ENCODE measurements around the gene VPS33B.

VPS33B gene

GRCh38 chr15:91032919-91033803, 10.8 kb upstream of the VPS33B start:
- peak; percentile 41 for DNase-seq (ENCODE audit: low read depth)
- no peak overlapping the region for H3K4me3 ChIP-seq (ENCODE audit: low read depth, low read length)
- peak; percentile 73 for TF ChIP-seq CTCF (conservative IDR thresholded peaks at IDR 0.05; ENCODE audit: low read depth, low read length)

DNA sequence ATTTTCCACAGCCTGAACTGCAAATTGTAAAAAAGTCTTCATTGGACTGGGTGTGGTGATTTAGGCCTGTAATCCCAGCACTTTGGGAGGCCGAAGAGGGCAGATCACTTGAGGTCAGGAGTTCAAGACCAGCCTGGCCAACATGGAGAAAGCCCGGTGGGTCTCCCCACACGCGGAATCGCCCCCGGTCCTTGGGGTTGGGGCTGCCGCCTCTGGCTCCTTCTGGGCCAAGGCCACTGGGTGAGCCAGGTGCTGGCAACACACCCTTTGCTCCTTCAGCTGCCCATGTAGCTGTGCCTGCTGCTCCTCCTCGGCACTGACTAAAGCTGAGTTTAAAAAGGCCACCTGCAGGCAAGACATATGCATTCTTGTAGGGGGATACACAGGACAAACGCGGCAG, 9.4 kb upstream of the VPS33B start:
- H3K4me3 ChIP-seq (ENCODE audit: low read depth, low read length) = no peak overlapping the region
- DNase-seq (ENCODE audit: low read depth) = no peak
- no peak for TF ChIP-seq CTCF (conservative IDR thresholded peaks at IDR 0.05; ENCODE audit: low read depth, low read length)

DNA sequence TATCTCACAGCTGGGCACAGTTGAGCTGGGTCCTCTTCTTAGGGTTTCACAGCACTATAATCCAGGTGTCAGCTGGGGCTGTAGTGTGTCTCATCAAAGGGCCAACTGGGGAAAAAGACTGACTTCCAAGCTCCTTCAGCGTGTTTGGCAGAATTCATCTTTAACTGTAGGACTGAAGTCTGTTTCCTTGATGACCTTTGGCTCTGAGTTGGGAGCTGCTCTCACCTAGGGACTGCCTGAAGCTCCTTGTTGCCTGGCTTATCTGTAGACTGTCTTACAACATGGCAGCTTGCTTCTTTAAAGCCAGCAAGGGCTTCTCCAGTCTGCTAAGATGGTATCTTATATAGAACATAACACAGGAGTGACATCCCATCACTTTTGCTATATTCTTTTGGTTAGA, 5.3 kb upstream of the VPS33B start:
- no peak overlapping the region for H3K4me3 ChIP-seq (ENCODE audit: low read depth, low read length)
- no peak for TF ChIP-seq CTCF (conservative IDR thresholded peaks at IDR 0.05; ENCODE audit: low read depth, low read length)
- no peak for DNase-seq (ENCODE audit: low read depth)

DNA sequence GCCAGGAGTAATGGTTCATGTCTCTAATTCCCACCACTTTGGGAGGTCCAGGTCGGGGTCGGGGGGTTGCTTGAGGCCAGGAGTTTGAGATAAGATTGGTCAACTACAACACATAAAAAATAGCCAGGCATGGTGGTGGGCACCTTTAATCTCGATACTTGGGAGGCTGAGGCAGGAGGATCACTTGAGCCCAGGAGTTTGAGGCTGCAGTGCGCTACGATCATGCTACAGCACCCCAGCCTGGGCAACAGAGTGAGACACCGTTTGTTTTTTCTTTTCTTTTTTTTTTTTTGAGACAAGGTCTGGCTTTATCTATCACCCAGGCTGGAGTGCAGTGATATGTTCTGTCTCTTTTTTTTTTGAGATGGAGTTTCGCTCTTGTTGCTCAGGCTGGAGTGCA, 1.3 kb upstream of the VPS33B start:
- no peak overlapping the region for H3K4me3 ChIP-seq (ENCODE audit: low read depth, low read length)
- TF ChIP-seq CTCF (conservative IDR thresholded peaks at IDR 0.05; ENCODE audit: low read depth, low read length) = no peak
- DNase-seq (ENCODE audit: low read depth) = no peak

- DNase-seq (ENCODE audit: low read depth) = no peak
- peak overlapping the region; percentile 98 for H3K4me3 ChIP-seq (ENCODE audit: low read depth, low read length)
These were observed 387 bp upstream of the VPS33B start for GRCh38 chr15:91022832-91023129.

GRCh38 chr15:91021516-91022074, 799 bp downstream of the VPS33B start:
- DNase-seq (ENCODE audit: low read depth) = peak; percentile 11
- no peak for TF ChIP-seq CTCF (conservative IDR thresholded peaks at IDR 0.05; ENCODE audit: low read depth, low read length)
- H3K4me3 ChIP-seq (ENCODE audit: low read depth, low read length) = peak overlapping the region; percentile 98

More at GRCh38 chr15:91022832-91023129, 387 bp upstream of the VPS33B start:
- TF ChIP-seq CTCF (conservative IDR thresholded peaks at IDR 0.05; ENCODE audit: low read depth, low read length) = no peak

DNA sequence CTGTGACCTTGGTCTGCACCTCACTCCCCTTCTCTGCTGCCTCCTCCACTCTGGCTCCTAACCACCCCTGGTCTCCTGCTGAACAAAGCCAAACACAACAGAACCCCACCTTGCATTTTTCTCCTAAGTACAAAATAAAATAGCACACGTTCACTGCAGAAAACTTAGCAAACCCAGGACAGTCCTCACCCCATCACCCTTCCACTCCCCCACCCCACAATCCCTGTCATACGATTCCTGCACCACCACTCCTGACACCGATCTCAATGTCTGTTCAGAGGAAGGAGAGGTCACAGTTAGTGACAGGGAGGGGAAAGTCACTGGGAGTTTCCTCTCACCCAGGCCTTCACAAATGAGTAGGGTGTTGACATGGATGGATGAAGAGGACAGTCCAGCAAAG, 4.2 kb downstream of the VPS33B start:
- TF ChIP-seq CTCF (conservative IDR thresholded peaks at IDR 0.05; ENCODE audit: low read depth, low read length) = no peak
- H3K4me3 ChIP-seq (ENCODE audit: low read depth, low read length) = no peak overlapping the region
- no peak for DNase-seq (ENCODE audit: low read depth)

All from choroid plexus epithelial cell (primary cell).